Activated T-cell treated with anti-CD3 and anti-CD28 coated beads for 48 hours (primary cell): ENCODE data around the gene BTBD3.

Source experiments
- DNase-seq: peaks from one replicate; pipeline ENCODE4 v3.0.0-alpha.2; 2020; ENCODE audit warnings: low read depth

The BTBD3 gene

GRCh38 chr20:11918391-11918845 lies 725 bp downstream of the BTBD3 start:
- DNase-seq, result no peak

GRCh38 chr20:11918981-11919380 lies 1.3 kb downstream of the BTBD3 start:
- DNase-seq, result no peak

- no peak for DNase-seq
Measured at GRCh38 chr20:11919581-11919980, 1.9 kb downstream of the BTBD3 start.

GRCh38 chr20:11920083-11920482 lies 2.4 kb downstream of the BTBD3 start:
- DNase-seq, result no peak

GRCh38 chr20:11921321-11921720 lies 3.6 kb downstream of the BTBD3 start:
- no peak for DNase-seq

- no peak for DNase-seq
Measured at GRCh38 chr20:11922561-11922960, 4.9 kb downstream of the BTBD3 start.

GRCh38 chr20:11924923-11925322 lies 7.2 kb downstream of the BTBD3 start:
- DNase-seq, result no peak

GRCh38 chr20:11926292-11926998 lies 8.8 kb downstream of the BTBD3 start:
- no peak for DNase-seq

GRCh38 chr20:11929947-11930346 lies 12.3 kb downstream of the BTBD3 start:
- DNase-seq, result no peak

- no peak for DNase-seq
Measured at GRCh38 chr20:11935212-11936154, 17.8 kb downstream of the BTBD3 start.

- DNase-seq, result no peak
Measured at GRCh38 chr20:11936157-11936556, 18.5 kb downstream of the BTBD3 start.

- no peak for DNase-seq
Measured at GRCh38 chr20:11937230-11937629, 19.5 kb downstream of the BTBD3 start.

GRCh38 chr20:11941593-11942246 lies 24.0 kb downstream of the BTBD3 start:
- DNase-seq, result no peak

GRCh38 chr20:11943778-11944177 lies 26.1 kb downstream of the BTBD3 start:
- DNase-seq, result no peak

GRCh38 chr20:11948806-11949205 lies 31.1 kb downstream of the BTBD3 start:
- no peak for DNase-seq

- DNase-seq, result no peak
Measured at GRCh38 chr20:11949711-11950110, 32.0 kb downstream of the BTBD3 start.

GRCh38 chr20:11951696-11952095 lies 34.0 kb downstream of the BTBD3 start:
- DNase-seq, result no peak

GRCh38 chr20:11952639-11953038 lies 34.9 kb downstream of the BTBD3 start:
- no peak for DNase-seq

- DNase-seq, result no peak
Measured at GRCh38 chr20:11957911-11958310, 40.2 kb downstream of the BTBD3 start.

- DNase-seq, result no peak
Measured at GRCh38 chr20:11958855-11959254, 41.2 kb downstream of the BTBD3 start.

GRCh38 chr20:11965602-11966001 lies 47.9 kb downstream of the BTBD3 start:
- DNase-seq, result no peak

- DNase-seq, result no peak
Measured at GRCh38 chr20:11966186-11966585, 48.5 kb downstream of the BTBD3 start.
